Breast epithelium (tissue), 4 donors: ENCODE data around the gene ZBTB34. TPM values are rescaled to one million over a fixed set of nuclear protein-coding genes. Genes with fewer than 3 reads are reported as not detected.
A peak's percentile ranks its signal among the peaks of the same experiment; 100 is the strongest.

ENCODE experiments used
- DNase-seq, 2 donors: peaks; one replicate each; pipeline ENCODE4 v3.0.0-alpha.2; 2019; ENCODE audit warnings: low spot score in 2 of 2
- H3K27ac ChIP-seq, 2 donors: fragments of 200-600 bp; sonication (generic) in 1 of 2; one replicate each; pipeline ENCODE4 v1.5.1; 2016 to 2019; ENCODE audit warnings: mild to moderate bottlenecking in 1 of 2
- H3K27me3 ChIP-seq, 2 donors: fragments of 200-600 bp; sonication (generic) in 1 of 2; one replicate each; pipeline versions ENCODE4 v1.5.1 to v1.6.0; 2017 to 2019; ENCODE audit warnings: control low read depth in 1 of 2, mild to moderate bottlenecking in 1 of 2
- H3K36me3 ChIP-seq: fragments of 200-600 bp; one replicate; pipeline ENCODE4 v1.5.1; 2019
- H3K4me1 ChIP-seq, 2 donors: fragments of 200-600 bp; sonication (generic); one replicate each; pipeline ENCODE4 v1.5.1; 2016 to 2019; ENCODE audit warnings: control low read depth in 1 of 2
- H3K4me3 ChIP-seq, 3 donors: fragments of 200-600 bp; sonication (generic); 1 replicate in 2 of 3; 2 replicates in 1 of 3; pipeline ENCODE4 v1.5.1; 2016 to 2019; ENCODE audit warnings: mild to moderate bottlenecking in 3 of 3, moderate library complexity in 2 of 3
- H3K9me3 ChIP-seq, 2 donors: fragments of 200-600 bp; sonication (generic) in 1 of 2; one replicate each; pipeline ENCODE4 v1.5.1; 2016 to 2019; ENCODE audit warnings: control low read depth in 1 of 2
- CTCF ChIP-seq, 3 donors: fragments of 450-650 bp; IDR thresholded peaks; one replicate each; pipeline ENCODE4 v1.5.1; 2016 to 2017; ENCODE audit warnings: antibody characterized with exemption in 3 of 3, mild to moderate bottlenecking in 3 of 3, moderate library complexity in 3 of 3
- POLR2A ChIP-seq: fragments of 450-650 bp; IDR thresholded peaks from one replicate; pipeline ENCODE4 v1.6.1; 2016; ENCODE audit warnings: antibody characterized with exemption, mild to moderate bottlenecking, moderate library complexity
- POLR2AphosphoS5 ChIP-seq, 3 donors: sonication (generic); formaldehyde crosslinking; IDR thresholded peaks; one replicate each; pipeline ENCODE4 v1.6.1; 2017; ENCODE audit warnings: antibody characterized with exemption in 3 of 3
- intact Hi-C: fragments of 100-400 bp; cut with DNase I; formaldehyde crosslinking; loops from one replicate; pipeline ENCODE4 v1.15.1; 2023; ENCODE audit warnings: low total_unique reads
- total RNA-seq, 3 donors: library from RNA; depleted of rRNA; stranded (reverse); fragments of >200 nt; gene quantifications; one replicate each; pipeline ENCODE4 v1.1.0, GENCODE V29; 2016

The ZBTB34 gene
- total RNA-seq, 3 donors from 2014 or later: 9.2 to 13.9 (median 12.2) TPM

- H3K4me1 ChIP-seq: no peaks in the 10 kb centered on the region
- H3K27me3 ChIP-seq: no peaks in the 10 kb centered on the region
- peak in 1 of 2 donors; percentile 54 for DNase-seq
- H3K9me3 ChIP-seq: no peaks in the 10 kb centered on the region
- intact Hi-C loops: no loop called here
- no peak for TF ChIP-seq POLR2AphosphoS5 (IDR thresholded peaks at IDR 0.05)
- TF ChIP-seq POLR2A: no peak
- no peak for TF ChIP-seq CTCF (IDR thresholded peaks at IDR 0.05)
- H3K36me3 ChIP-seq: no peaks in the 10 kb centered on the region
- peak overlapping the region; percentile 74 to 83 for H3K27ac ChIP-seq
- H3K4me3 ChIP-seq: peak overlapping the region in 1 of 3 donors; percentile 10
These were observed 22.2 kb upstream of the ZBTB34 start for GRCh38 chr9:126838055-126838811.

GRCh38 chr9:126838895-126839294 lies 21.5 kb upstream of the ZBTB34 start:
- Histone ChIP-seq H3K4me1 (peaks cover 0 to 4% of the 10 kb centered on the region in 2 donors), H3K36me3 (no peaks in the 10 kb centered on the region), H3K9me3 (no peaks in the 10 kb centered on the region), H3K27me3 (no peaks in the 10 kb centered on the region), H3K27ac (peak overlapping the region; percentile 74 to 83), H3K4me3 (peak overlapping the region in 1 of 3 donors; percentile 10)
- intact Hi-C loops: no loop called here
- DNase-seq: no peak
- TF ChIP-seq POLR2A (no peak), CTCF (IDR thresholded peaks at IDR 0.05) (no peak), POLR2AphosphoS5 (IDR thresholded peaks at IDR 0.05) (no peak)

GRCh38 chr9:126839301-126839700 lies 21.1 kb upstream of the ZBTB34 start:
- intact Hi-C loops: no loop called here
- TF ChIP-seq POLR2AphosphoS5 (IDR thresholded peaks at IDR 0.05) (no peak), POLR2A (no peak), CTCF (IDR thresholded peaks at IDR 0.05) (no peak)
- peak overlapping the region; percentile 74 to 83 for H3K27ac ChIP-seq

GRCh38 chr9:126842220-126842842 lies 18.1 kb upstream of the ZBTB34 start:
- Histone ChIP-seq H3K27ac (peak overlapping the region in 1 of 2 donors; percentile 58), H3K9me3 (no peaks in the 10 kb centered on the region), H3K36me3 (no peaks in the 10 kb centered on the region), H3K4me3 (no peak overlapping the region), H3K4me1 (peaks cover 0 to 7% of the 10 kb centered on the region in 2 donors), H3K27me3 (no peaks in the 10 kb centered on the region)
- TF ChIP-seq CTCF (IDR thresholded peaks at IDR 0.05) (no peak), POLR2A (no peak), POLR2AphosphoS5 (IDR thresholded peaks at IDR 0.05) (no peak)
- intact Hi-C loops: no loop called here
- no peak for DNase-seq

More at GRCh38 chr9:126839301-126839700, 21.1 kb upstream of the ZBTB34 start:
- Histone ChIP-seq H3K9me3 (no peaks in the 10 kb centered on the region), H3K4me1 (peaks cover 0 to 7% of the 10 kb centered on the region in 2 donors), H3K36me3 (no peaks in the 10 kb centered on the region), H3K4me3 (no peak overlapping the region), H3K27me3 (no peaks in the 10 kb centered on the region)
- DNase-seq: no peak
